GM12878 (cell line): ENCODE results near the gene DMXL2.

ENCODE experiments used
- CTCF ChIP-seq, 3 experiments: IDR thresholded peaks in 2 of 3; conservative IDR thresholded peaks in 1 of 3; 2 replicates each; pipeline ENCODE4 v1.5.1; 2011; ENCODE audit warnings: low read depth in 3 of 3, low read length in 3 of 3, mild to moderate bottlenecking in 3 of 3, control low read depth in 2 of 3, moderate library complexity in 2 of 3, inconsistent platforms in 1 of 3, mixed read lengths in 1 of 3; ENCODE audit not compliant: control insufficient read depth in 2 of 3, insufficient read depth in 1 of 3; ENCODE audit errors: extremely low read depth in 1 of 3
- FOS ChIP-seq: IDR thresholded peaks from 3 replicates; pipeline ENCODE4 v1.6.1; 2011; ENCODE audit warnings: borderline replicate concordance; ENCODE audit not compliant: insufficient read length; ENCODE audit errors: extremely low read depth
- NFYA ChIP-seq: IDR thresholded peaks from 2 replicates; pipeline ENCODE4 v1.6.1; 2011; ENCODE audit warnings: low read depth, mild to moderate bottlenecking, low read length, improper control_type of control experiment, borderline replicate concordance
- POLR2AphosphoS5 ChIP-seq: IDR thresholded peaks from 2 replicates; pipeline ENCODE4 v1.6.1; 2011; ENCODE audit warnings: mild to moderate bottlenecking, low read length, inconsistent platforms
- RAD51 ChIP-seq: fragments of 450-650 bp; IDR thresholded peaks from 2 replicates; pipeline ENCODE4 v1.6.1; 2016; ENCODE audit warnings: moderate library complexity, mild to moderate bottlenecking, inconsistent platforms
- RUNX3 ChIP-seq: IDR thresholded peaks from 2 replicates; pipeline ENCODE4 v1.6.1; 2012; ENCODE audit warnings: low read length, inconsistent platforms
- SKIL ChIP-seq: fragments of 450-650 bp; IDR thresholded peaks from 2 replicates; pipeline ENCODE4 v1.6.1; 2017; ENCODE audit warnings: mild to moderate bottlenecking, low read depth, inconsistent platforms; ENCODE audit not compliant: poor library complexity, severe bottlenecking
- ZNF384 ChIP-seq: IDR thresholded peaks from 2 replicates; pipeline ENCODE4 v1.6.1; 2012; ENCODE audit warnings: low read depth, mild to moderate bottlenecking, low read length, improper control_type of control experiment, borderline replicate concordance

GRCh38 chr15:51601801-51602200 lies 20.8 kb downstream of the DMXL2 start:
- no peak for TF ChIP-seq RUNX3
- TF ChIP-seq SKIL = no peak
- no peak for TF ChIP-seq CTCF (IDR thresholded peaks at IDR 0.05 in 2 of 3, conservative IDR thresholded peaks at IDR 0.05 in 1 of 3; ENCODE audit: control insufficient read depth in 2 of 3, extremely low read depth in 1 of 3, insufficient read depth in 1 of 3, low read depth in 3 of 3, low read length in 3 of 3)
- TF ChIP-seq POLR2AphosphoS5 = no peak
- no peak for TF ChIP-seq ZNF384
- no peak for TF ChIP-seq NFYA
- no peak for TF ChIP-seq FOS
- no peak for TF ChIP-seq RAD51
